ENCODE results near the gene PHF14.

Gene PHF14

GRCh38 chr7:11194492-11194891, 220.8 kb downstream of the PHF14 start:
- no peak overlapping the region for H3K9ac ChIP-seq (ENCODE audit: low read length)
- H3K4me3 ChIP-seq (ENCODE audit: low read length), result no peak overlapping the region
- no peaks in the 10 kb centered on the region for H3F3A ChIP-seq (ENCODE audit: insufficient read depth, low read length)
- H3K4me2 ChIP-seq (ENCODE audit: low read depth, low read length), result no peak overlapping the region
- no peak for DNase-seq
- no peaks in the 10 kb centered on the region for H3K27me3 ChIP-seq (replicated peaks; ENCODE audit: insufficient read depth, low read length)
- H3K9me2 ChIP-seq (replicated peaks; ENCODE audit: insufficient read depth, low read length), result no peaks in the 10 kb centered on the region
- no peaks in the 10 kb centered on the region for H3K79me2 ChIP-seq (ENCODE audit: low read length)
- H2AFZ ChIP-seq (ENCODE audit: low read length), result no peak overlapping the region
- H3K9me3 ChIP-seq (replicated peaks; ENCODE audit: insufficient read depth, low read length), result no peaks in the 10 kb centered on the region
- H3K27ac ChIP-seq (ENCODE audit: low read length), result no peak overlapping the region
- no peak for TF ChIP-seq EZH2 (optimal IDR thresholded peaks at IDR 0.05; ENCODE audit: low read depth, low read length)
- no peak for TF ChIP-seq CTCF (IDR thresholded peaks at IDR 0.05; ENCODE audit: low read length)
- TF ChIP-seq EZH2phosphoT487 (IDR thresholded peaks at IDR 0.05; ENCODE audit: low read length), result no peak
- no peaks in the 10 kb centered on the region for H4K20me1 ChIP-seq (ENCODE audit: insufficient read depth, low read length)
- H3K36me3 ChIP-seq (replicated peaks; ENCODE audit: insufficient read depth, low read length), result no peaks in the 10 kb centered on the region
- no peaks in the 10 kb centered on the region for H3K4me1 ChIP-seq (ENCODE audit: low read length)

DNA sequence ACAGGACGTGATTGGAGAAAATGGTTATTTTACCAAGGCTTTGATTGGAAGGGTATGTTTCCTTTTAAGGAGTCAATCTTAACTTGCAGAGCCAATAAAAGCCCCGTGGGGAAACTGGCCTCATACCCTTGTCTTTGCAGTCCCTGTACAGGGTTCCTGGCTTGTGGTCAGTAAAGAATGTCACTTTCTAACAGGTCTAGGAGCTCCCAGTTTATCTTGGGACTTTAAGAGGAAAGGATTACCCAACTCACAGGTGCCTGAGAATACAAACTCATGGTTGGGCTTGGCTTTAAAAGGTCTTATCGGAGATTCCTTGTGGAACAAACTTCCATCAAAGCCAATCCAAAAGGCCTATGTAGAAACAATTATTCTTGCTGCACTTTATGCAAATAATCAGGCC, 221.8 kb downstream of the PHF14 start:
- TF ChIP-seq EZH2 (optimal IDR thresholded peaks at IDR 0.05; ENCODE audit: low read depth, low read length) (no peak), EZH2phosphoT487 (IDR thresholded peaks at IDR 0.05; ENCODE audit: low read length) (no peak), CTCF (IDR thresholded peaks at IDR 0.05; ENCODE audit: low read length) (no peak)
- H3K27me3 ChIP-seq (replicated peaks; ENCODE audit: insufficient read depth, low read length), result no peaks in the 10 kb centered on the region

DNA sequence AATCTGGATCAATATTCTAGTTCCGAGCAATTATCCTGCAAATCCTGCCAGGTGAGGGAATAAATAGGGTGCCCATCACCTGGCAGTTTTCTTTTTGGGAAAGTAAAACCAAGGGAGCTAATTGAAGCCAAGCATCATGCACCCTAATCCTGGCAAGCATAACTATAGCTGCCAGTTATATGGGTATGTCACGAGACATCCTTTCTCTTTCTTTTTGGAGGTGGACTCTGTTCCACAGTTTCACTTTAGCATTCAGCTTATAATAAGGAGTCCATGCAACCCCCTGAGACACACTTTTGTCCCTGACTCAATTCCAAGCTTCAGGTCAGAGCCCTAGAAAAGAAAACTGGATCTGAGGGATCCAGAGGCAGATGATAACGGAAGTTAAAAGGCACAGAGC, 222.5 kb downstream of the PHF14 start:
- peak; percentile 18 for DNase-seq
- TF ChIP-seq EZH2phosphoT487 (IDR thresholded peaks at IDR 0.05; ENCODE audit: low read length), result no peak
- TF ChIP-seq CTCF (IDR thresholded peaks at IDR 0.05; ENCODE audit: low read length), result no peak
- no peak for TF ChIP-seq EZH2 (optimal IDR thresholded peaks at IDR 0.05; ENCODE audit: low read depth, low read length)

More for the DNA sequence above, 221.8 kb downstream of the PHF14 start:
- Histone ChIP-seq H3K4me3 (ENCODE audit: low read length) (no peak overlapping the region), H2AFZ (ENCODE audit: low read length) (no peak overlapping the region), H4K20me1 (ENCODE audit: insufficient read depth, low read length) (no peaks in the 10 kb centered on the region), H3K9me2 (replicated peaks; ENCODE audit: insufficient read depth, low read length) (no peaks in the 10 kb centered on the region), H3K9ac (ENCODE audit: low read length) (no peak overlapping the region), H3K4me1 (ENCODE audit: low read length) (no peaks in the 10 kb centered on the region), H3K4me2 (ENCODE audit: low read depth, low read length) (no peak overlapping the region), H3K79me2 (ENCODE audit: low read length) (no peaks in the 10 kb centered on the region), H3K36me3 (replicated peaks; ENCODE audit: insufficient read depth, low read length) (no peaks in the 10 kb centered on the region), H3K9me3 (replicated peaks; ENCODE audit: insufficient read depth, low read length) (no peaks in the 10 kb centered on the region), H3F3A (ENCODE audit: insufficient read depth, low read length) (no peaks in the 10 kb centered on the region), H3K27ac (ENCODE audit: low read length) (no peak overlapping the region)
- no peak for DNase-seq

More for the DNA sequence above, 222.5 kb downstream of the PHF14 start:
- Histone ChIP-seq H3K9me2 (replicated peaks; ENCODE audit: insufficient read depth, low read length) (no peaks in the 10 kb centered on the region), H4K20me1 (ENCODE audit: insufficient read depth, low read length) (no peaks in the 10 kb centered on the region), H3K4me2 (ENCODE audit: low read depth, low read length) (0 out of 2 replicates have a peak overlapping the region, but pooled peaks have one; percentile 24), H3K9me3 (replicated peaks; ENCODE audit: insufficient read depth, low read length) (no peaks in the 10 kb centered on the region), H3K4me3 (ENCODE audit: low read length) (no peak overlapping the region), H3F3A (ENCODE audit: insufficient read depth, low read length) (no peaks in the 10 kb centered on the region), H3K27ac (ENCODE audit: low read length) (no peak overlapping the region), H3K9ac (ENCODE audit: low read length) (no peak overlapping the region), H3K36me3 (replicated peaks; ENCODE audit: insufficient read depth, low read length) (no peaks in the 10 kb centered on the region), H2AFZ (ENCODE audit: low read length) (no peak overlapping the region), H3K4me1 (ENCODE audit: low read length) (no peaks in the 10 kb centered on the region), H3K79me2 (ENCODE audit: low read length) (no peaks in the 10 kb centered on the region), H3K27me3 (replicated peaks; ENCODE audit: insufficient read depth, low read length) (no peaks in the 10 kb centered on the region)

All from MM.1S (cell line).